Activated T-cell treated with anti-CD3 and anti-CD28 coated beads, Interleukin-2, amount 50 U/mL, for 24 hours (primary cell): Measurements from ENCODE around the gene C1QC.
A peak's percentile ranks its signal among the peaks of the same experiment; 100 is the strongest.

ENCODE experiments used
- DNase-seq: peaks from one replicate; pipeline ENCODE4 v3.0.0-alpha.2; 2020
- H3K27ac Mint-ChIP-seq: 2 replicates; pipeline ENCODE4 v1.8.0; 2020; ENCODE audit warnings: mild to moderate bottlenecking, mixed read lengths
- H3K27me3 Mint-ChIP-seq: 2 replicates; pipeline ENCODE4 v1.8.0; 2020; ENCODE audit warnings: mixed read lengths
- H3K36me3 Mint-ChIP-seq: 2 replicates; pipeline ENCODE4 v1.8.0; 2020; ENCODE audit warnings: low read depth, mixed read lengths
- H3K4me1 Mint-ChIP-seq: 2 replicates; pipeline ENCODE4 v1.8.0; 2020; ENCODE audit warnings: low read depth, mixed read lengths
- H3K4me3 Mint-ChIP-seq: 2 replicates; pipeline ENCODE4 v1.8.0; 2020; ENCODE audit warnings: mild to moderate bottlenecking, moderate library complexity, mixed read lengths
- H3K9me3 Mint-ChIP-seq: 2 replicates; pipeline ENCODE4 v1.8.0; 2020; ENCODE audit warnings: mixed read lengths

Gene C1QC

GRCh38 chr1:22611530-22611947 is 31.9 kb upstream of the C1QC start:
- Mint-ChIP-seq H3K4me1 (no peaks in the 10 kb centered on the region), H3K4me3 (no peak overlapping the region), H3K27ac (no peak overlapping the region), H3K9me3 (no peaks in the 10 kb centered on the region), H3K36me3 (no peaks in the 10 kb centered on the region), H3K27me3 (peaks cover 54% of the 10 kb centered on the region)
- peak; percentile 39 for DNase-seq

- no peak for DNase-seq
- Mint-ChIP-seq H3K27ac (no peak overlapping the region), H3K27me3 (peaks cover 53% of the 10 kb centered on the region), H3K4me1 (no peaks in the 10 kb centered on the region), H3K9me3 (no peaks in the 10 kb centered on the region), H3K36me3 (no peaks in the 10 kb centered on the region), H3K4me3 (no peak overlapping the region)
Observed at GRCh38 chr1:22612671-22613571, 30.5 kb upstream of the C1QC start.

- Mint-ChIP-seq H3K27ac (no peak overlapping the region), H3K36me3 (no peaks in the 10 kb centered on the region), H3K4me1 (no peaks in the 10 kb centered on the region), H3K9me3 (no peaks in the 10 kb centered on the region), H3K27me3 (peaks cover 52% of the 10 kb centered on the region), H3K4me3 (no peak overlapping the region)
- no peak for DNase-seq
Observed at GRCh38 chr1:22613572-22613918, 29.9 kb upstream of the C1QC start.

- Mint-ChIP-seq H3K9me3 (no peaks in the 10 kb centered on the region), H3K27me3 (peaks cover 53% of the 10 kb centered on the region), H3K4me1 (no peaks in the 10 kb centered on the region), H3K36me3 (no peaks in the 10 kb centered on the region), H3K4me3 (no peak overlapping the region), H3K27ac (no peak overlapping the region)
- no peak for DNase-seq
Observed at GRCh38 chr1:22613951-22614350, 29.5 kb upstream of the C1QC start.

GRCh38 chr1:22615886-22616285 is 27.5 kb upstream of the C1QC start:
- no peak overlapping the region for H3K4me3 Mint-ChIP-seq
- H3K27ac Mint-ChIP-seq: no peak overlapping the region
- peaks cover 60% of the 10 kb centered on the region for H3K27me3 Mint-ChIP-seq
- DNase-seq: no peak
- H3K9me3 Mint-ChIP-seq: no peaks in the 10 kb centered on the region
- H3K4me1 Mint-ChIP-seq: no peaks in the 10 kb centered on the region
- H3K36me3 Mint-ChIP-seq: no peaks in the 10 kb centered on the region

GRCh38 chr1:22616571-22616970 is 26.9 kb upstream of the C1QC start:
- H3K9me3 Mint-ChIP-seq: no peaks in the 10 kb centered on the region
- H3K4me1 Mint-ChIP-seq: no peaks in the 10 kb centered on the region
- no peak for DNase-seq
- H3K27me3 Mint-ChIP-seq: peaks cover 60% of the 10 kb centered on the region
- no peak overlapping the region for H3K4me3 Mint-ChIP-seq
- H3K27ac Mint-ChIP-seq: no peak overlapping the region
- H3K36me3 Mint-ChIP-seq: no peaks in the 10 kb centered on the region

- H3K4me3 Mint-ChIP-seq: no peak overlapping the region
Observed at GRCh38 chr1:22618056-22618455, 25.4 kb upstream of the C1QC start.

GRCh38 chr1:22619252-22619651 is 24.2 kb upstream of the C1QC start:
- Mint-ChIP-seq H3K27ac (no peak overlapping the region), H3K4me1 (no peaks in the 10 kb centered on the region), H3K36me3 (no peaks in the 10 kb centered on the region), H3K9me3 (no peaks in the 10 kb centered on the region), H3K4me3 (no peak overlapping the region), H3K27me3 (peaks cover 58% of the 10 kb centered on the region)
- DNase-seq: no peak

More at GRCh38 chr1:22618056-22618455, 25.4 kb upstream of the C1QC start:
- DNase-seq: no peak
- no peak overlapping the region for H3K27ac Mint-ChIP-seq
- H3K36me3 Mint-ChIP-seq: no peaks in the 10 kb centered on the region
- H3K4me1 Mint-ChIP-seq: no peaks in the 10 kb centered on the region
- H3K9me3 Mint-ChIP-seq: no peaks in the 10 kb centered on the region
- H3K27me3 Mint-ChIP-seq: peaks cover 61% of the 10 kb centered on the region

GRCh38 chr1:22619798-22620197 is 23.6 kb upstream of the C1QC start:
- H3K4me3 Mint-ChIP-seq: no peak overlapping the region
- no peak for DNase-seq
- H3K36me3 Mint-ChIP-seq: no peaks in the 10 kb centered on the region
- no peaks in the 10 kb centered on the region for H3K9me3 Mint-ChIP-seq
- H3K4me1 Mint-ChIP-seq: no peaks in the 10 kb centered on the region
- peaks cover 59% of the 10 kb centered on the region for H3K27me3 Mint-ChIP-seq
- H3K27ac Mint-ChIP-seq: no peak overlapping the region

GRCh38 chr1:22621761-22622160 is 21.7 kb upstream of the C1QC start:
- H3K27ac Mint-ChIP-seq: no peak overlapping the region
- H3K27me3 Mint-ChIP-seq: peaks cover 67% of the 10 kb centered on the region
- H3K9me3 Mint-ChIP-seq: no peaks in the 10 kb centered on the region
- no peaks in the 10 kb centered on the region for H3K36me3 Mint-ChIP-seq
- H3K4me1 Mint-ChIP-seq: no peaks in the 10 kb centered on the region
- DNase-seq: no peak
- no peak overlapping the region for H3K4me3 Mint-ChIP-seq

- no peaks in the 10 kb centered on the region for H3K4me1 Mint-ChIP-seq
- H3K4me3 Mint-ChIP-seq: no peak overlapping the region
- no peak for DNase-seq
- no peaks in the 10 kb centered on the region for H3K9me3 Mint-ChIP-seq
- no peaks in the 10 kb centered on the region for H3K36me3 Mint-ChIP-seq
- no peak overlapping the region for H3K27ac Mint-ChIP-seq
- peaks cover 76% of the 10 kb centered on the region for H3K27me3 Mint-ChIP-seq
Observed at GRCh38 chr1:22625262-22625925, 18.0 kb upstream of the C1QC start.

- no peaks in the 10 kb centered on the region for H3K36me3 Mint-ChIP-seq
- H3K27me3 Mint-ChIP-seq: peaks cover 81% of the 10 kb centered on the region
- no peak for DNase-seq
- H3K4me3 Mint-ChIP-seq: no peak overlapping the region
- H3K4me1 Mint-ChIP-seq: no peaks in the 10 kb centered on the region
- H3K27ac Mint-ChIP-seq: no peak overlapping the region
- no peaks in the 10 kb centered on the region for H3K9me3 Mint-ChIP-seq
Observed at GRCh38 chr1:22626237-22627157, 16.9 kb upstream of the C1QC start.

- no peaks in the 10 kb centered on the region for H3K36me3 Mint-ChIP-seq
Observed at GRCh38 chr1:22627331-22627730, 16.1 kb upstream of the C1QC start.

GRCh38 chr1:22628698-22629444 is 14.6 kb upstream of the C1QC start:
- no peak for DNase-seq
- Mint-ChIP-seq H3K4me3 (no peak overlapping the region), H3K9me3 (no peaks in the 10 kb centered on the region), H3K27ac (no peak overlapping the region), H3K4me1 (no peaks in the 10 kb centered on the region), H3K27me3 (peaks cover 84% of the 10 kb centered on the region), H3K36me3 (no peaks in the 10 kb centered on the region)

More at GRCh38 chr1:22627331-22627730, 16.1 kb upstream of the C1QC start:
- DNase-seq: no peak
- Mint-ChIP-seq H3K27ac (no peak overlapping the region), H3K9me3 (no peaks in the 10 kb centered on the region), H3K27me3 (peaks cover 85% of the 10 kb centered on the region), H3K4me1 (no peaks in the 10 kb centered on the region), H3K4me3 (no peak overlapping the region)
